ENCODE results near the gene SF3A2. TPM values are rescaled to one million over a fixed set of nuclear protein-coding genes. Genes with fewer than 3 reads are reported as not detected.

Gene SF3A2
- total and polyA plus RNA-seq, 2 experiments from 2014 or later = 67.7 to 128 TPM

GRCh38 chr19:2251106-2252054 is 14.8 kb downstream of the SF3A2 start:
- Histone ChIP-seq H2AFZ (no peak overlapping the region), H3K27ac (ENCODE audit: low read depth) (no peak overlapping the region), H3K4me2 (no peak overlapping the region), H4K20me1 (replicated peaks; ENCODE audit: insufficient read depth) (no peaks in the 10 kb centered on the region; the same call in 1 of the 2 replicates), H3K36me3 (ENCODE audit: insufficient read depth) (no peaks in the 10 kb centered on the region), H3F3A (replicated peaks; ENCODE audit: low read depth) (peaks cover 4% of the 10 kb centered on the region; the same call in 1 of the 2 replicates), H3K4me3 (no peak overlapping the region), H3K79me2 (replicated peaks; ENCODE audit: insufficient read depth) (no peaks in the 10 kb centered on the region), H3K9me2 (ENCODE audit: insufficient read depth) (no peaks in the 10 kb centered on the region), H3K27me3 (ENCODE audit: insufficient read depth) (peaks cover 21% of the 10 kb centered on the region), H3K4me1 (ENCODE audit: insufficient read depth) (peaks cover 5% of the 10 kb centered on the region; the same call in 1 of the 2 replicates)
- peaks cover 10% of the 10 kb centered on the region; the same call in 2 of the 3 replicates for H3K36me3 Mint-ChIP-seq (ENCODE audit: low read depth)
- ATAC-seq (no peak), DNase-seq (ENCODE audit: low spot score) (peak; percentile 44)
- TF ChIP-seq JUNB (IDR thresholded peaks at IDR 0.05; ENCODE audit: unreplicated experiment) (no peak), EZH2phosphoT487 (IDR thresholded peaks at IDR 0.05; ENCODE audit: unreplicated experiment) (no peak), ETS1 (IDR thresholded peaks at IDR 0.05) (no peak), ZNF114 (CRISPR knock-in tag; IDR thresholded peaks at IDR 0.05) (no peak), ZNF331 (CRISPR knock-in tag; IDR thresholded peaks at IDR 0.05; ENCODE audit: low read depth) (no peak), NANOG (IDR thresholded peaks at IDR 0.05; ENCODE audit: borderline replicate concordance) (no peak), POLR2AphosphoS5 (IDR thresholded peaks at IDR 0.05; ENCODE audit: low read depth) (no peak), STAT1 (IDR thresholded peaks at IDR 0.05; ENCODE audit: unreplicated experiment) (no peak), CREB1 (CRISPR knock-in tag; IDR thresholded peaks at IDR 0.05; ENCODE audit: low read depth) (no peak), EZH2 (IDR thresholded peaks at IDR 0.05; ENCODE audit: low read depth, unreplicated experiment) (no peak)
- TF ChIP-seq, protein P1, sequence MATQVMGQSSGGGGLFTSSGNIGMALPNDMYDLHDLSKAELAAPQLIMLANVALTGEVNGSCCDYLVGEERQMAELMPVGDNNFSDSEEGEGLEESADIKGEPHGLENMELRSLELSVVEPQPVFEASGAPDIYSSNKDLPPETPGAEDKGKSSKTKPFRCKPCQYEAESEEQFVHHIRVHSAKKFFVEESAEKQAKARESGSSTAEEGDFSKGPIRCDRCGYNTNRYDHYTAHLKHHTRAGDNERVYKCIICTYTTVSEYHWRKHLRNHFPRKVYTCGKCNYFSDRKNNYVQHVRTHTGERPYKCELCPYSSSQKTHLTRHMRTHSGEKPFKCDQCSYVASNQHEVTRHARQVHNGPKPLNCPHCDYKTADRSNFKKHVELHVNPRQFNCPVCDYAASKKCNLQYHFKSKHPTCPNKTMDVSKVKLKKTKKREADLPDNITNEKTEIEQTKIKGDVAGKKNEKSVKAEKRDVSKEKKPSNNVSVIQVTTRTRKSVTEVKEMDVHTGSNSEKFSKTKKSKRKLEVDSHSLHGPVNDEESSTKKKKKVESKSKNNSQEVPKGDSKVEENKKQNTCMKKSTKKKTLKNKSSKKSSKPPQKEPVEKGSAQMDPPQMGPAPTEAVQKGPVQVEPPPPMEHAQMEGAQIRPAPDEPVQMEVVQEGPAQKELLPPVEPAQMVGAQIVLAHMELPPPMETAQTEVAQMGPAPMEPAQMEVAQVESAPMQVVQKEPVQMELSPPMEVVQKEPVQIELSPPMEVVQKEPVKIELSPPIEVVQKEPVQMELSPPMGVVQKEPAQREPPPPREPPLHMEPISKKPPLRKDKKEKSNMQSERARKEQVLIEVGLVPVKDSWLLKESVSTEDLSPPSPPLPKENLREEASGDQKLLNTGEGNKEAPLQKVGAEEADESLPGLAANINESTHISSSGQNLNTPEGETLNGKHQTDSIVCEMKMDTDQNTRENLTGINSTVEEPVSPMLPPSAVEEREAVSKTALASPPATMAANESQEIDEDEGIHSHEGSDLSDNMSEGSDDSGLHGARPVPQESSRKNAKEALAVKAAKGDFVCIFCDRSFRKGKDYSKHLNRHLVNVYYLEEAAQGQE (IDR thresholded peaks at IDR 0.05; ENCODE audit: unreplicated experiment) = no peak
- TF ChIP-seq, protein P2, sequence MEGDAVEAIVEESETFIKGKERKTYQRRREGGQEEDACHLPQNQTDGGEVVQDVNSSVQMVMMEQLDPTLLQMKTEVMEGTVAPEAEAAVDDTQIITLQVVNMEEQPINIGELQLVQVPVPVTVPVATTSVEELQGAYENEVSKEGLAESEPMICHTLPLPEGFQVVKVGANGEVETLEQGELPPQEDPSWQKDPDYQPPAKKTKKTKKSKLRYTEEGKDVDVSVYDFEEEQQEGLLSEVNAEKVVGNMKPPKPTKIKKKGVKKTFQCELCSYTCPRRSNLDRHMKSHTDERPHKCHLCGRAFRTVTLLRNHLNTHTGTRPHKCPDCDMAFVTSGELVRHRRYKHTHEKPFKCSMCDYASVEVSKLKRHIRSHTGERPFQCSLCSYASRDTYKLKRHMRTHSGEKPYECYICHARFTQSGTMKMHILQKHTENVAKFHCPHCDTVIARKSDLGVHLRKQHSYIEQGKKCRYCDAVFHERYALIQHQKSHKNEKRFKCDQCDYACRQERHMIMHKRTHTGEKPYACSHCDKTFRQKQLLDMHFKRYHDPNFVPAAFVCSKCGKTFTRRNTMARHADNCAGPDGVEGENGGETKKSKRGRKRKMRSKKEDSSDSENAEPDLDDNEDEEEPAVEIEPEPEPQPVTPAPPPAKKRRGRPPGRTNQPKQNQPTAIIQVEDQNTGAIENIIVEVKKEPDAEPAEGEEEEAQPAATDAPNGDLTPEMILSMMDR (conservative IDR thresholded peaks at IDR 0.05; ENCODE audit: low read depth in 2 of 2) = no peak
- TF ChIP-seq, protein P3, sequence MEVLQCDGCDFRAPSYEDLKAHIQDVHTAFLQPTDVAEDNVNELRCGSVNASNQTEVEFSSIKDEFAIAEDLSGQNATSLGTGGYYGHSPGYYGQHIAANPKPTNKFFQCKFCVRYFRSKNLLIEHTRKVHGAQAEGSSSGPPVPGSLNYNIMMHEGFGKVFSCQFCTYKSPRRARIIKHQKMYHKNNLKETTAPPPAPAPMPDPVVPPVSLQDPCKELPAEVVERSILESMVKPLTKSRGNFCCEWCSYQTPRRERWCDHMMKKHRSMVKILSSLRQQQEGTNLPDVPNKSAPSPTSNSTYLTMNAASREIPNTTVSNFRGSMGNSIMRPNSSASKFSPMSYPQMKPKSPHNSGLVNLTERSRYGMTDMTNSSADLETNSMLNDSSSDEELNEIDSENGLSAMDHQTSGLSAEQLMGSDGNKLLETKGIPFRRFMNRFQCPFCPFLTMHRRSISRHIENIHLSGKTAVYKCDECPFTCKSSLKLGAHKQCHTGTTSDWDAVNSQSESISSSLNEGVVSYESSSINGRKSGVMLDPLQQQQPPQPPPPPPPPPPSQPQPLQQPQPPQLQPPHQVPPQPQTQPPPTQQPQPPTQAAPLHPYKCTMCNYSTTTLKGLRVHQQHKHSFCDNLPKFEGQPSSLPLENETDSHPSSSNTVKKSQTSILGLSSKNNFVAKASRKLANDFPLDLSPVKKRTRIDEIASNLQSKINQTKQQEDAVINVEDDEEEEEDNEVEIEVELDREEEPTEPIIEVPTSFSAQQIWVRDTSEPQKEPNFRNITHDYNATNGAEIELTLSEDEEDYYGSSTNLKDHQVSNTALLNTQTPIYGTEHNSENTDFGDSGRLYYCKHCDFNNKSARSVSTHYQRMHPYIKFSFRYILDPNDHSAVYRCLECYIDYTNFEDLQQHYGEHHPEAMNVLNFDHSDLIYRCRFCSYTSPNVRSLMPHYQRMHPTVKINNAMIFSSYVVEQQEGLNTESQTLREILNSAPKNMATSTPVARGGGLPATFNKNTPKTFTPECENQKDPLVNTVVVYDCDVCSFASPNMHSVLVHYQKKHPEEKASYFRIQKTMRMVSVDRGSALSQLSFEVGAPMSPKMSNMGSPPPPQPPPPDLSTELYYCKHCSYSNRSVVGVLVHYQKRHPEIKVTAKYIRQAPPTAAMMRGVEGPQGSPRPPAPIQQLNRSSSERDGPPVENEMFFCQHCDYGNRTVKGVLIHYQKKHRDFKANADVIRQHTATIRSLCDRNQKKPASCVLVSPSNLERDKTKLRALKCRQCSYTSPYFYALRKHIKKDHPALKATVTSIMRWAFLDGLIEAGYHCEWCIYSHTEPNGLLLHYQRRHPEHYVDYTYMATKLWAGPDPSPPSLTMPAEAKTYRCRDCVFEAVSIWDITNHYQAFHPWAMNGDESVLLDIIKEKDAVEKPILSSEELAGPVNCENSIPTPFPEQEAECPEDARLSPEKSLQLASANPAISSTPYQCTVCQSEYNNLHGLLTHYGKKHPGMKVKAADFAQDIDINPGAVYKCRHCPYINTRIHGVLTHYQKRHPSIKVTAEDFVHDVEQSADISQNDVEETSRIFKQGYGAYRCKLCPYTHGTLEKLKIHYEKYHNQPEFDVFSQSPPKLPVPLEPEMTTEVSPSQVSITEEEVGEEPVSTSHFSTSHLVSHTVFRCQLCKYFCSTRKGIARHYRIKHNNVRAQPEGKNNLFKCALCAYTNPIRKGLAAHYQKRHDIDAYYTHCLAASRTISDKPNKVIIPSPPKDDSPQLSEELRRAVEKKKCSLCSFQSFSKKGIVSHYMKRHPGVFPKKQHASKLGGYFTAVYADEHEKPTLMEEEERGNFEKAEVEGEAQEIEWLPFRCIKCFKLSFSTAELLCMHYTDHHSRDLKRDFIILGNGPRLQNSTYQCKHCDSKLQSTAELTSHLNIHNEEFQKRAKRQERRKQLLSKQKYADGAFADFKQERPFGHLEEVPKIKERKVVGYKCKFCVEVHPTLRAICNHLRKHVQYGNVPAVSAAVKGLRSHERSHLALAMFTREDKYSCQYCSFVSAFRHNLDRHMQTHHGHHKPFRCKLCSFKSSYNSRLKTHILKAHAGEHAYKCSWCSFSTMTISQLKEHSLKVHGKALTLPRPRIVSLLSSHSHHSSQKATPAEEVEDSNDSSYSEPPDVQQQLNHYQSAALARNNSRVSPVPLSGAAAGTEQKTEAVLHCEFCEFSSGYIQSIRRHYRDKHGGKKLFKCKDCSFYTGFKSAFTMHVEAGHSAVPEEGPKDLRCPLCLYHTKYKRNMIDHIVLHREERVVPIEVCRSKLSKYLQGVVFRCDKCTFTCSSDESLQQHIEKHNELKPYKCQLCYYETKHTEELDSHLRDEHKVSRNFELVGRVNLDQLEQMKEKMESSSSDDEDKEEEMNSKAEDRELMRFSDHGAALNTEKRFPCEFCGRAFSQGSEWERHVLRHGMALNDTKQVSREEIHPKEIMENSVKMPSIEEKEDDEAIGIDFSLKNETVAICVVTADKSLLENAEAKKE (CRISPR knock-in tag; IDR thresholded peaks at IDR 0.05) = no peak
- H3K4me1 Mint-ChIP-seq = peaks cover 3% of the 10 kb centered on the region; the same call in 2 of the 3 replicates
- no peaks in the 10 kb centered on the region for H3K9me3 Mint-ChIP-seq
- no peak overlapping the region for H3K4me3 Mint-ChIP-seq
- H3K27me3 Mint-ChIP-seq (ENCODE audit: insufficient read depth, low read depth, poor library complexity) = peaks cover 35% of the 10 kb centered on the region
- H3K27ac Mint-ChIP-seq = no peak overlapping the region

All from GM23338 (cell line).